H9 (cell line): Measurements from ENCODE around the gene MCF2L2. TPM values are rescaled to one million over a fixed set of nuclear protein-coding genes. Genes with fewer than 3 reads are reported as not detected.

Experiments
- DNase-seq: peaks from one replicate; pipeline ENCODE4 v3.0.0-alpha.2; 2017
- H2AFZ ChIP-seq: one replicate; pipeline ENCODE4 v1.6.1; 2013; ENCODE audit warnings: mild to moderate bottlenecking, low read length, control low read depth, moderate library complexity
- H2AK5ac ChIP-seq: 2 replicates; pipeline ENCODE4 v1.6.1; 2013; ENCODE audit warnings: low read length, control low read depth, mixed read lengths; ENCODE audit not compliant: insufficient read length
- H2BK120ac ChIP-seq: one replicate; pipeline ENCODE4 v1.6.1; 2013; ENCODE audit warnings: low read depth, mild to moderate bottlenecking, low read length, control low read depth, inconsistent platforms; ENCODE audit not compliant: poor library complexity, severe bottlenecking
- H2BK12ac ChIP-seq: 2 replicates; pipeline ENCODE4 v1.6.1; 2013; ENCODE audit warnings: low read length, control low read depth, mixed read lengths, low read depth; ENCODE audit not compliant: insufficient read length
- H2BK15ac ChIP-seq: 2 replicates; pipeline ENCODE4 v1.6.1; 2013; ENCODE audit warnings: low read depth, low read length, control low read depth
- H2BK20ac ChIP-seq: one replicate; pipeline ENCODE4 v1.6.1; 2013; ENCODE audit warnings: low read depth, mild to moderate bottlenecking, low read length, control low read depth, inconsistent platforms; ENCODE audit not compliant: poor library complexity, severe bottlenecking
- H2BK5ac ChIP-seq: 2 replicates; pipeline ENCODE4 v1.6.1; 2013; ENCODE audit warnings: low read length, control low read depth, mixed read lengths; ENCODE audit not compliant: insufficient read length
- H3K14ac ChIP-seq: 2 replicates; pipeline ENCODE4 v1.6.1; 2013; ENCODE audit warnings: low read length, control low read depth; ENCODE audit not compliant: insufficient read depth
- H3K18ac ChIP-seq: 2 replicates; pipeline ENCODE4 v1.6.1; 2013; ENCODE audit warnings: low read depth, mild to moderate bottlenecking, mixed read lengths, low read length, control low read depth; ENCODE audit not compliant: insufficient read length
- H3K23ac ChIP-seq: 2 replicates; pipeline ENCODE4 v1.6.1; 2013; ENCODE audit warnings: low read length, control low read depth, mixed read lengths, low read depth; ENCODE audit not compliant: insufficient read length
- H3K23me2 ChIP-seq: 2 replicates; pipeline ENCODE4 v1.6.1; 2013; ENCODE audit warnings: low read depth, mild to moderate bottlenecking, mixed read lengths, low read length, control low read depth; ENCODE audit not compliant: insufficient read length, poor library complexity, severe bottlenecking
- H3K27ac ChIP-seq: 2 replicates; pipeline ENCODE4 v1.5.1; 2013; ENCODE audit warnings: low read length, control low read depth, mixed read lengths, low read depth; ENCODE audit not compliant: insufficient read length
- H3K27me3 ChIP-seq: 2 replicates; pipeline ENCODE4 v1.6.1; 2013; ENCODE audit warnings: low read length, control low read depth, inconsistent platforms; ENCODE audit not compliant: insufficient read depth
- H3K4ac ChIP-seq: 2 replicates; pipeline ENCODE4 v1.6.1; 2013; ENCODE audit warnings: low read depth, mild to moderate bottlenecking, control low read depth, inconsistent platforms, low read length, moderate library complexity
- H3K4me1 ChIP-seq: 2 replicates; pipeline ENCODE4 v1.6.1; 2013; ENCODE audit warnings: low read length, control low read depth, inconsistent platforms; ENCODE audit not compliant: insufficient read depth
- H3K4me2 ChIP-seq: 2 replicates; pipeline ENCODE4 v1.6.1; 2013; ENCODE audit warnings: low read length, control low read depth, mixed read lengths; ENCODE audit not compliant: insufficient read length, insufficient read depth
- H3K56ac ChIP-seq: 2 replicates; pipeline ENCODE4 v1.6.1; 2013; ENCODE audit warnings: low read depth, mild to moderate bottlenecking, mixed read lengths, low read length, control low read depth; ENCODE audit not compliant: insufficient read length
- H3K79me1 ChIP-seq: 2 replicates; pipeline ENCODE4 v1.6.1; 2013; ENCODE audit warnings: low read depth, mild to moderate bottlenecking, moderate library complexity, low read length, control low read depth, inconsistent platforms; ENCODE audit not compliant: insufficient read depth, poor library complexity, severe bottlenecking
- H3K79me2 ChIP-seq: 2 replicates; pipeline ENCODE4 v1.6.1; 2013; ENCODE audit warnings: low read length, control low read depth, inconsistent platforms; ENCODE audit not compliant: insufficient read depth
- H3K9ac ChIP-seq: 2 replicates; pipeline ENCODE4 v1.6.1; 2013; ENCODE audit warnings: low read length, control low read depth, mixed read lengths; ENCODE audit not compliant: insufficient read length; ENCODE audit errors: extremely low read depth
- H3K9me3 ChIP-seq: one replicate; pipeline ENCODE4 v1.6.1; 2013; ENCODE audit warnings: low read depth, low read length, inconsistent platforms; ENCODE audit not compliant: control insufficient read depth
- H3T11ph ChIP-seq: one replicate; pipeline ENCODE4 v1.6.1; 2013; ENCODE audit warnings: mild to moderate bottlenecking, low read length, control low read depth, inconsistent platforms
- H4K20me1 ChIP-seq: one replicate; pipeline ENCODE4 v1.6.1; 2013; ENCODE audit not compliant: control insufficient read depth, insufficient read length, insufficient read depth
- H4K5ac ChIP-seq: 2 replicates; pipeline ENCODE4 v1.6.1; 2013; ENCODE audit warnings: low read depth, mild to moderate bottlenecking, mixed read lengths, low read length, control low read depth; ENCODE audit not compliant: insufficient read length
- H4K8ac ChIP-seq: replicated peaks from 2 replicates; pipeline ENCODE4 v1.6.1; 2013; ENCODE audit warnings: low read length, control low read depth, mixed read lengths, low read depth; ENCODE audit not compliant: insufficient read length
- H4K91ac ChIP-seq: 2 replicates; pipeline ENCODE4 v1.6.1; 2013; ENCODE audit warnings: low read depth, mild to moderate bottlenecking, moderate library complexity, mixed read lengths, low read length, control low read depth; ENCODE audit not compliant: insufficient read length
- H3K27ac Mint-ChIP-seq, 3 experiments: 2 replicates in 2 of 3; 3 replicates in 1 of 3; pipeline ENCODE4 v1.8.0; 2020 to 2021; ENCODE audit warnings: mixed read lengths in 3 of 3, mild to moderate bottlenecking in 1 of 3, moderate library complexity in 1 of 3
- H3K27me3 Mint-ChIP-seq: 2 replicates; pipeline ENCODE4 v1.8.0; 2021; ENCODE audit warnings: low read depth, mild to moderate bottlenecking, moderate library complexity, mixed read lengths
- H3K36me3 Mint-ChIP-seq, 3 experiments: 2 replicates in 2 of 3; 3 replicates in 1 of 3; pipeline ENCODE4 v1.8.0; 2020 to 2021; ENCODE audit warnings: low read depth in 3 of 3, mixed read lengths in 3 of 3; ENCODE audit not compliant: insufficient read depth in 1 of 3
- H3K4me1 Mint-ChIP-seq, 2 experiments: 2 replicates each; pipeline ENCODE4 v1.8.0; 2020; ENCODE audit warnings: mixed read lengths in 2 of 2
- H3K4me3 Mint-ChIP-seq, 2 experiments: 2 replicates in 1 of 2; 3 replicates in 1 of 2; pipeline ENCODE4 v1.8.0; 2020 to 2021; ENCODE audit warnings: mild to moderate bottlenecking in 2 of 2, mixed read lengths in 2 of 2, moderate library complexity in 1 of 2
- H3K9me3 Mint-ChIP-seq, 2 experiments: 2 replicates in 1 of 2; 3 replicates in 1 of 2; pipeline ENCODE4 v1.8.0; 2020; ENCODE audit warnings: mild to moderate bottlenecking in 2 of 2, mixed read lengths in 2 of 2, moderate library complexity in 1 of 2
- CTCF ChIP-seq: fragments of 200-600 bp; sonication (generic); conservative IDR thresholded peaks from 3 replicates; pipeline ENCODE4 v1.8.0; 2021; ENCODE audit warnings: antibody characterized with exemption, mild to moderate bottlenecking
- WGBS: extraction: QIAGEN DNeasy Blood & Tissue Kit; methylation state at CpG from one replicate; pipeline ENCODE4 v1.1.7; 2013; ENCODE audit warnings: missing lambda C conversion rate, low lambda C conversion rate, mixed read lengths; ENCODE audit not compliant: insufficient read length; ENCODE audit errors: extremely low coverage; 5-methylcytosine and 5-hydroxymethylcytosine counted together
- total RNA-seq: library from RNA; stranded (reverse); gene quantifications from 2 replicates; pipeline ENCODE4 v1.2.1, GENCODE V29; 2021

MCF2L2 gene
- total RNA-seq, 1 experiment from 2014 or later, result 6.4 TPM

GRCh38 chr3:183144363-183144762, 284.1 kb downstream of the MCF2L2 start:
- H4K8ac ChIP-seq, result no peak overlapping the region
- H2BK15ac ChIP-seq, result no peak overlapping the region
- Mint-ChIP-seq H3K27me3 (no peaks in the 10 kb centered on the region), H3K4me1 (peaks cover 9 to 11% of the 10 kb centered on the region in 2 experiments; a peak in 3 of 4 replicates), H3K9me3 (no peaks in the 10 kb centered on the region), H3K27ac (no peak overlapping the region; a peak in 1 of 7 replicates), H3K4me3 (no peak overlapping the region), H3K36me3 (no peaks in the 10 kb centered on the region)
- no peak overlapping the region for H3T11ph ChIP-seq
- no CpG with 5 or more reads among the region's 1 CpG for whole genome bisulfite sequencing
- DNase-seq, result no peak
- no peak overlapping the region for H4K91ac ChIP-seq
- H4K5ac ChIP-seq, result no peak overlapping the region
- H2AK5ac ChIP-seq, result no peak overlapping the region
- no peak overlapping the region for H3K23ac ChIP-seq
- no peak overlapping the region for H2BK12ac ChIP-seq
- no peak overlapping the region for H3K9ac ChIP-seq
- H3K79me2 ChIP-seq, result no peaks in the 10 kb centered on the region
- no peak overlapping the region for H2BK5ac ChIP-seq
- H2BK20ac ChIP-seq, result no peak overlapping the region
- no peak overlapping the region for H3K4me2 ChIP-seq
- H3K9me3 ChIP-seq, result no peaks in the 10 kb centered on the region
- H3K4ac ChIP-seq, result no peak overlapping the region
- H3K27ac ChIP-seq, result no peak overlapping the region
- H2BK120ac ChIP-seq, result no peak overlapping the region
- no peaks in the 10 kb centered on the region for H3K23me2 ChIP-seq
- H3K18ac ChIP-seq, result no peak overlapping the region
- H4K20me1 ChIP-seq, result no peaks in the 10 kb centered on the region
- H3K79me1 ChIP-seq, result no peaks in the 10 kb centered on the region
- no peaks in the 10 kb centered on the region for H3K27me3 ChIP-seq
- no peak overlapping the region for H3K14ac ChIP-seq
- no peak overlapping the region for H3K56ac ChIP-seq
- no peak for TF ChIP-seq CTCF
- H3K4me1 ChIP-seq, result no peaks in the 10 kb centered on the region
- no peak overlapping the region for H2AFZ ChIP-seq
